ENCODE measurements around the gene MYO19. TPM values are rescaled to one million over a fixed set of nuclear protein-coding genes. Genes with fewer than 3 reads are reported as not detected.

Gene MYO19
- total and polyA plus RNA-seq, 2 of the 8 experiments (the other 6 are each of a cell fraction or from before 2014, with no cell fraction given) = 126 to 163 TPM

DNA sequence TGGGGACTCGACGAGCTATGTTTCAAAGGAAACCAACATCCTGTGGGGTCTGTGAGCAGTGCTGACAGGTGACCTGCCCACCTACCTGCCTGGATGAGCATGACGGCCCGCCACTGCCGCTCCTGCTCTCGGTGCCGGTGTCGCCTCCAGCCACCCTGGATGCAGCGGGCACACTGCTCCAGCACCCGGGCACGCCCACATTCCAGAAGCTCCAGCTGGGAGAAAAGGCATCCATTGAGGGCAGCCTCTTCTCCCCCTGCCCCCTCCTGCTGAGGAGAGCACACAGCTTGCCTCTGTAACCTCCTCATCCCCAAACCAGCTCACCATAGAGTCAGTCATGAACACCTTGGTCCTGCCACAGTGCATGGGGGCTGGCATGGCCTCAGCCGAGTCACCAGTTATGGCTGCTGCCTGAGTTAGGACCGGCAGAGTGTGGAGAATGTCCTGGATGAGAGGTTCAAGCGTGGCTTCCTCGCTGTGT lies 33.9 kb downstream of the MYO19 start:
- H3K4ac ChIP-seq (replicated peaks; ENCODE audit: insufficient read length, low read depth, low read length) = no peak overlapping the region
- H3K79me1 ChIP-seq (ENCODE audit: low read depth, low read length) = no peaks in the 10 kb centered on the region
- no peak overlapping the region for H3K4me3 ChIP-seq (ENCODE audit: extremely low read depth in 1 of 4, insufficient read depth in 2 of 4, low read depth in 3 of 4, low read length in 4 of 4)
- no peak overlapping the region for H3K9ac ChIP-seq (replicated peaks in 1 of 4; ENCODE audit: extremely low read depth in 1 of 4, low read depth in 3 of 4, low read length in 3 of 4)
- no peak overlapping the region for H3K18ac ChIP-seq (ENCODE audit: extremely low read depth, low read length)
- no peak overlapping the region for H3K27ac ChIP-seq (ENCODE audit: low read depth, low read length)
- no peak overlapping the region for H2BK5ac ChIP-seq (ENCODE audit: low read depth, low read length)
- H4K8ac ChIP-seq (ENCODE audit: extremely low read depth, insufficient read depth, low read length) = no peak overlapping the region
- no peak overlapping the region for H2BK15ac ChIP-seq (ENCODE audit: low read length)
- H3K23me2 ChIP-seq (ENCODE audit: low read depth, low read length) = 0 out of 2 replicates have a peak, but pooled peaks cover 3% of the 10 kb centered on the region
- H2BK120ac ChIP-seq (replicated peaks; ENCODE audit: low read depth, low read length) = no peak overlapping the region
- no peaks in the 10 kb centered on the region for H3K79me2 ChIP-seq (ENCODE audit: control insufficient read depth in 1 of 2, insufficient read depth in 2 of 2, low read length in 2 of 2)
- H4K91ac ChIP-seq (replicated peaks; ENCODE audit: insufficient read length, low read length) = no peak overlapping the region
- ChIA-PET CTCF (ENCODE audit: partially characterized antibody) (no interaction called here), POLR2A (ENCODE audit: partially characterized antibody) (interaction anchor here (0.9 to 12.5 kb wide), 6 partner anchors 9 to 33 kb away, joined by 3 to 205 read pairs (median 6); partner anchors contain the start of gene MYO19)
- no peaks in the 10 kb centered on the region for H3K27me3 ChIP-seq (replicated peaks in 1 of 4; ENCODE audit: control insufficient read depth in 3 of 4, extremely low read depth in 1 of 4, insufficient read depth in 3 of 4, low read length in 3 of 4)
- DNase-seq (ENCODE audit: low read depth in 1 of 2, low spot score in 2 of 2) (no peak), FAIRE-seq (no peak)
- no peak overlapping the region for H3K23ac ChIP-seq (ENCODE audit: insufficient read length)
- H2BK12ac ChIP-seq (ENCODE audit: low read depth, low read length) = no peak overlapping the region
- H4K20me1 ChIP-seq (replicated peaks in 1 of 2; ENCODE audit: control insufficient read depth in 1 of 2, insufficient read depth in 2 of 2, low read length in 2 of 2) = peaks cover 8 to 13% of the 10 kb centered on the region in 2 experiments
- no peak overlapping the region for H3K56ac ChIP-seq (replicated peaks; ENCODE audit: insufficient read length, low read depth, low read length)
- H2AK5ac ChIP-seq (ENCODE audit: low read depth, low read length) = no peak overlapping the region
- no peak; the same call in 1 of the 2 replicates for TF ChIP-seq POLR2AphosphoS5 (IDR thresholded peaks at IDR 0.05; ENCODE audit: low read depth, low read length)
- TF ChIP-seq RFX5 (IDR thresholded peaks at IDR 0.05; ENCODE audit: borderline replicate concordance, low read depth, low read length) = no peak
- no peak overlapping the region for H3K4me2 ChIP-seq (ENCODE audit: insufficient read depth in 1 of 2, low read depth in 2 of 2, low read length in 2 of 2)
- H2BK20ac ChIP-seq (ENCODE audit: low read length) = no peak overlapping the region
- no peak overlapping the region for H4K5ac ChIP-seq (ENCODE audit: insufficient read length, low read depth, low read length)
- no peaks in the 10 kb centered on the region for H3K4me1 ChIP-seq (replicated peaks in 1 of 4; ENCODE audit: control insufficient read depth in 3 of 4, insufficient read depth in 4 of 4, low read length in 3 of 4)
- H3K14ac ChIP-seq (ENCODE audit: insufficient read length) = no peak overlapping the region
- H3K36me3 ChIP-seq (ENCODE audit: control insufficient read depth in 2 of 4, insufficient read depth in 4 of 4, low read length in 3 of 4) = peaks cover 47 to 91% (median 70%) of the 10 kb centered on the region in 4 experiments
- no peaks in the 10 kb centered on the region for H3K9me3 ChIP-seq (ENCODE audit: insufficient read depth in 2 of 2, low read depth in 1 of 2, low read length in 1 of 2)
- 84% methylated on average over 15 of the region's 15 CpGs; no CpG with 5 or more reads in 1 of the 2 experiments for WGBS, 2 experiments (ENCODE audit: extremely low coverage in 1 of 2, insufficient coverage in 1 of 2, insufficient read length in 1 of 2, insufficient replicate concordance in 2 of 2, low coverage in 1 of 2, low lambda C conversion rate in 2 of 2, missing lambda C conversion rate in 1 of 2)
- H2AFZ ChIP-seq (ENCODE audit: low read length) = no peak overlapping the region

Data from H1 (cell line).